Mammary epithelial cell (primary cell): ENCODE measurements around the gene CABP1.

Experiments used
- CTCF ChIP-seq, 2 donors: IDR thresholded peaks in 1 of 2; conservative IDR thresholded peaks in 1 of 2; 2 replicates each; pipeline ENCODE4 v1.5.1; 2011 to 2012; ENCODE audit warnings: inconsistent platforms in 2 of 2, low read length in 2 of 2, mild to moderate bottlenecking in 2 of 2, control low read depth in 1 of 2, low read depth in 1 of 2; ENCODE audit not compliant: insufficient read depth in 1 of 2; ENCODE audit errors: extremely low read depth in 1 of 2
- EZH2 ChIP-seq: IDR thresholded peaks from 2 replicates; pipeline ENCODE4 v1.6.1; 2012; ENCODE audit warnings: low read length, inconsistent platforms, borderline replicate concordance

GRCh38 chr12:120599672-120600552 is 40.5 kb upstream of the CABP1 start:
- TF ChIP-seq CTCF (conservative IDR thresholded peaks at IDR 0.05 in 1 of 2, IDR thresholded peaks at IDR 0.05 in 1 of 2; ENCODE audit: extremely low read depth in 1 of 2, insufficient read depth in 1 of 2, low read depth in 1 of 2, low read length in 2 of 2): no peak
- TF ChIP-seq EZH2: no peak
